HG02588 (cell line): ENCODE results near the gene PTPN14.

Source experiments
- ATAC-seq: cut with Tn5 transposase; IDR thresholded peaks from one replicate; pipeline ENCODE4 v1.9.1; 2021; ENCODE audit warnings: mild to moderate bottlenecking, moderate library complexity; ENCODE audit not compliant: unreplicated experiment

Gene PTPN14

GRCh38 chr1:214569357-214570004, 18.1 kb upstream of the PTPN14 start:
- ATAC-seq = no peak

- ATAC-seq = no peak
These were observed 16.9 kb upstream of the PTPN14 start for GRCh38 chr1:214568328-214568727.

DNA sequence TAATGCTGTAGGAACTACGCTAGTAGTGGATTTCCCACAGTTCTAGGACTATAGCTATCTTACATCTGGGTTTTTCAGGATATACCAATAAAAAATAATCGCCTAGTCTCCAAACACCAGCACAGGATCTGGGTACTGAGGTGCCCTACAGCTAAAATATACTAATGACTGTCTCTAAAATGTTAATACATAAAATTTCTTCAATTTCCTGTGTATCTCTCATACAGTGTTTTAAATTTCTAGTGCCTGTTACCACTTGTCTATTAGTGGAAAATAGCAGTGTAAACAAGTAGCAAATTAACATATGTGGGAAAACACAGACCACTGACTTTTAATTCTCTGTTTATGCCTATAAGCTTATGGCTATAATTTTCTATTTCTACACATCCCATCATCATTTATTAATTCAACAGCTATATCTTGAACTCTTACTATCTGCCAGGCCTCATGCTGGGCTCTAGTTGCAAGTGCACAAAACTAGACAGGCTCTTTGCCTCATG, 16.1 kb upstream of the PTPN14 start:
- no peak for ATAC-seq

DNA sequence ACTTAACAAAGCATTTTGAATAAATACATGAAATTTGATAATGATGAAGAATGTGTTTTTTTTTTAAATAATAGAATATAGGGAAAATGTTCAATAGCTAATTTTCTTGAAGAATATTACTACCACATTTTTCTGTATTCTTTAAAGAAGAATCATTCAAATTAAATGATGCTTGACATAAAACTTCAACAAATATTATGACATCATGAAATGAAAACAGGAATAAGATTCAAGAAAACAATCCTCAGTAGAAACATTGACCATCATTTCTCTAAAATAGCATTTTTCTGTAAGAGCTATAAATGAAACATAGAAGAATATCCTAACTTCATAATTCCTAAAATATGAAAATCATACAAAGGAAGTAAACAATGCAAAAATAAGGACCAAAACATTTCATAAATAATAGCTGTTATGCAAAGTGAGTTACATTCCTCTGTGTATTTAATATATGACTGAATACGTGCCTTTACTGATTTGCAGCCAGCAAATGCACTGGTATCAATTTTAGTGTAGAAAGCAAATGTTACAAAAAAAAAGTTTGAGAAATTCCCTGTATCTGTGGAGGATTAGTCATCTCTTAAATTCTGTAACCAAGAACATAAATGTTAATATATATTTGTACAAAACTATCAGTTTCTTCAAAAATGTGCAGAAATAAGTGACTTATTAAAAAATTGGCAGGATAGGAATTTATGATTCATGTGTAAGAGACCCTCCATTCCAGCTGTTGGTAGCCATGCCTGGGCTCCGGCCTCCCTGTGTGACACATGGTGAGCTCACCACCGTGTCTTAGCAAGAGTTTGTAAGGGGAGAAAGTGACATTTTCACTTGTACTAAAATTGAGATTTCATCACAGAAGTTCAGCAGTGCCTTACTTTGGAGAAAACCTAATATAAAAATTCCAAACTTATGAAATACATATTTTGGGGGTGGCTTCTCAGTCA, 15.0 kb upstream of the PTPN14 start:
- peak; percentile 57 for ATAC-seq

DNA sequence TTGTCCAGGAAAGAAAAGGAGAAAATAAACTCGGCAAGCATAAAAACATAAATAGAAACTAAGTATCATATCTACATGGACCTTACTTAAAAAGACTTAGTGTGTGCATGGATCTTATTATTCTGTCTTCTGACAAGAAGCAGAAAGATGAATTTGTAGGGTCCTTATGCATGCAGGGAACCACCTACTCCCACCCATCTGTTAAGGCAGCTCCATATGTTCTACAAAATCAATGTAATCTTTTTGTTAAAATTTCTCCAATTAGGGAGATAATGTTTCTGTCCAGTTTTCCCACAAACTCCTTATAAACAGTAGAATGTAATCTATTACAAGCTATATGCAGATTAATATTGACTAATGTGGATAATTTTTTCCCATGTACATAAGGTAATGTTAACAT, 13.9 kb upstream of the PTPN14 start:
- ATAC-seq = no peak

DNA sequence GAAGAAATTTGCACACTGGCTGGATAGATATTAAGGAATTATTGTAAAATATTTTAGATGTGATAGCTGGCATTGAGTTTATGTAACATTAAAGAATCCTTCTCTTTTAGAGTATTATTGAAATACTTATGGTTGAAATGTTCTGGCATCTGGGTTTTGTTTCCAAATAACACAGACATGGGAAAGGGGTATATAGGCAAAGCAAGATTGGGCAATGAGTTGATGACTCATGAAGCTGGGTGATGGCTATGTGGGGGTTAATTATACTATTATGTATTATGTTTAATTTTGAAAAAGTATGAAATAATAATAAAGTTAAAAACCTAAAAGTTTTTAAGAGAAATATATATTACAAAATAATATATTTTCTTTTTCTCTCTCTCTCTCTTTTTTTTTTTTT, 12.5 kb upstream of the PTPN14 start:
- no peak for ATAC-seq

GRCh38 chr1:214557952-214558735, 6.7 kb upstream of the PTPN14 start:
- ATAC-seq = peak; percentile 38

DNA sequence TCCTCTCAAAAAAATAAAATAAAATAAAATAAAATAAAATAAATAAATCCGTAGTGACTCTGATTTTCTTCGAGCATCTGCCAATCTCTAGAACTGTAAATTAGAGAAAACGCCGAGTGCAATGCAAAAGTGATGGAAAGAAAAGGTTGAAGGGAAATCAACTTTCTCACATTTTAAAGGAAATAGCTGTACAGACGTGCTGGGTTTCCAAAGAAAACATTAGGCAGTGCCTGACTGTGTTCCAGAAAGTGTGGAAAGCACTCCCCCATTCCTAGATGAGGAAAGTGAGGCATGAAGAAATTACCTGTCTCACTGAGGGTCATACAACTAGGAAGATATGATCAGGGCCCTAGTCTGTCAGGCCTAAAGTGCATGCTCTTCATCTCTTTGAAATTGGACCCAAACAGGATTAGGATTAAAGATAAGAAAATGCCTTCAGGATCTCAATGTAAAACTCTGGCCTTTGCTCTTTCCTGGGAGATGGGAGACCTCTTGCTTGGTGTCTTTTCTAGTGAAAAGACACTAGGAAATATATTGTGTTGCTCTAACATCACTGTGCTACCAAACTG, 1.8 kb upstream of the PTPN14 start:
- ATAC-seq = no peak

DNA sequence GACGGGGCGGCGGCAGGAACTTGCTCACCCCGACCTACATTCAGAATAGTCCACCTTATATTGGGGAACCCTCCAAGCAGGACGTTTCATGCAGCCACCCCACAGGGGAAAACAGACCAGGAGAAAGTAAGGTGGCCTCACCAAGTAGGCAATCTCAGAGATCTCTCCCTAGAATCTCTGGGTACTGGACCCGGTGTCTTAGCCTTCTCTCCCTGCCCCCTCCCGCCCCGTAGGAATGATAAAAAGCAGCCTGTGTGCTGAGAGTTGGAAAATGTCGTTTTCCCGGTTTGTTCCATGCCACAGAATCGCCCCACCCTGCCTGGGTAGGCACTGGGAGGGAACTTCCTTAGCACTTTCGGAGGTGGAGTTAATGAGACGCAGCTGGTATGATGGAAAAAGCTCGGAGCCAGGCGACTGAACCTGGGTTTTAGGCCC, 789 bp upstream of the PTPN14 start:
- ATAC-seq = no peak

DNA sequence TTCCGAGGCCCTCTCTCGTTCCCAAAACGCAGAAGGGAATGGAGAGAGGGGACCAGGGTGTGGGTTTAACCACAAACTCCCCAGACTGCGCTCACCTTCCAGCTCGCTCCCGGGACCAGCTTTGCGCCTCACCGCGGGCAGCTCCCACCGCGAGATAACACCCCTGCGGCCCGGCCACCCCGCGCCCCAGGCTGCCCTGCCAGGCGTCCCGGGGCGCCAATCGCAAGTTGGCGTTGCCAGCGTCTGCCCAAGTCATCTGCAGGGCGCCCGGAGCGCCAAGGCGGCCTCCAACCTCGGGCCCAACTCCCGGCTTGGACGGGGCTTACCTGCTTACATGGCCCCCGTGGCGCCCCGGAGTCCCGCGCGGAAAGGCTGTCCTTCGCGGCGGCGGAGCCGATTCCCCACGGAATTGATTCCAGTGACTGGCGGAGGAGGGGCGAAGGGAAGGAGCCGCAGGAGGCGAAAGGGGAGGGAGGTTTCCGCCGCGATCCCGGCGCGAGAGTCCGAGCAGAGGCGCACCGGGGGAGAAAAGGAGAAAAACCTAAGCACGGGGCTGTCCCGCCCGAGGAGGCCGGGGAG, 456 bp downstream of the PTPN14 start:
- ATAC-seq = peak; percentile 17

DNA sequence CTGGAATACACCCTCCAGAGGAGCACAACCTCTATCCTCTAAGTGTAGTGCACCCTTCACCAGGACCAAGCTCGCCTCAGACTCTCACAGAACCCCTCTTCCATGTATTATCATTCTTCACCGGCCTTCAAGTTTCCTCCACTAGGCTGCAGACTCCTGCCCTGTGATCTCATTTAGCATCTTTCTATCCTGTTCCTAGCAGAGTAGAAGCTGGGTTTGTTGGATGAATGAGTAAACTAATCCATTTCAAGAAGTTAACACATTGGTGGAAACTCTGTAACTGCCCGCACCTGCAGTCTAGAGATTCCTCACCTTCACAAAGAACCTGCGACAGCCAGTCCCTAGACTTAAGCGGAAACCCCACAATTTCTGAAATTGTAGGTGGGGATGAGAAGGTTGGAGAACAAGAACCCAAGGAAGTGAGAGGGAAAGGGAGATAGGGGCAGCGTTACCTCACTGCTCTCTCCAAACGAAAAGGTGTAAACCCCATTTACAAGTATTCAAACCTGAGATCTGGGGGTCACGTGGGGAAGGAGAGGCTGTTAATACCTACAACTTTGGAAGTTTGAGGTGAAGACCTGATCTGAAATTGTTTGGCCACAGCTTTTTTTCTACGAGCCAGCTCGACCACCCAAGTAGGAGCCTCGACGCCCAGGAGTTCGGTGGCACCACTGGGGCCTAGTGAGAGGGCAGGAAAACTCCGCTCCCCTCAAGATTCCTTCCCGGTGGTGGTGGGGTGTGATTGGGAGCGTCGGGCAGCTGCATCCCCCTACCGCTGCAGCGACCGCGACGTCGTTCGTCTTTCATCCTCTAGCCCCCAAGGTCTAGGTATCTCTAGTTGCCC, 1.2 kb downstream of the PTPN14 start:
- no peak for ATAC-seq

GRCh38 chr1:214549604-214550003, 1.8 kb downstream of the PTPN14 start:
- ATAC-seq = no peak

- ATAC-seq = no peak
These were observed 2.4 kb downstream of the PTPN14 start for GRCh38 chr1:214548988-214549387.

- no peak for ATAC-seq
These were observed 3.1 kb downstream of the PTPN14 start for GRCh38 chr1:214548271-214548670.

DNA sequence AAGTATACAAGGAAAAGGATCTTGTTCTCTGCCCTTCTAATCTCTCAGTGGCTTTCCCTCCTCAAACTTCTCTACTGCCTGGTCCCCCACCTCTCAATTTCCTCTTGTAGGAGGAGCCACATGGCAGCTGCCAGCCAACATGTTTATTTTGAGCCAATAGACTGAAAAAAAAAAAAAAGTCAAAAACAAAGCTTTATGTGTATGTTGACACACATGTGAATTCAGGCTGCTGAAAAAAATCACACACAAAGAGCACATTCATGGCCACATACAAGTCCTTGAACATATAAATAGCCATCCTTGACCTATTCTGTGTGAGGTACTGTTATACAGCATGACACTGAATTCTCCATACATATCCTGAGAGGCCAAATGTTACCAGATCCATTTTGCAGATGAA, 3.7 kb downstream of the PTPN14 start:
- ATAC-seq = no peak

GRCh38 chr1:214546886-214547641, 4.3 kb downstream of the PTPN14 start:
- no peak for ATAC-seq

- no peak for ATAC-seq
These were observed 5.3 kb downstream of the PTPN14 start for GRCh38 chr1:214546084-214546483.

DNA sequence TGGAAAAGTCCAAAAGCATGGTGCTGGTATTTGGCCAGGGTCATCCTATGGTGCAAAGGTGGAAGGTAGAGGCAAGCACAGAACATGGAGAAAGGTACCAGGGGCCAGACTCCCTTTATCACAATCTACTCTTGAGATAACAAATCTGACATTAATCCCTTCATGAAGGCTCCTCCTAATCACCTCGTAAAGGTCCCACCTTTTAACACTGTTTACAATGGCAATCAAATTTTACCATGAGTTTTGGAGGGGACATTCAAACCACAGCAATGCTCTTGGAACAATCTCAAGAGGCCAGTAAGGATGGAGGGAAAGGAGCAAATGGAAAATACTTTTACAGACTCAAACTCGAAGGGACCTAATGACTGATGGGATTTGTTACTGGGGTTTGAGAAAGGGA, 6.1 kb downstream of the PTPN14 start:
- ATAC-seq = no peak

GRCh38 chr1:214544791-214545190, 6.6 kb downstream of the PTPN14 start:
- ATAC-seq = no peak
